ENCODE data around the gene RDM1. TPM values are rescaled to one million over a fixed set of nuclear protein-coding genes. Genes with fewer than 3 reads are reported as not detected.

RDM1 gene
- polyA plus RNA-seq, 1 donor (not counting 4 experiments of a cell fraction or from before 2014, with no cell fraction given) = 1.1 TPM

DNA sequence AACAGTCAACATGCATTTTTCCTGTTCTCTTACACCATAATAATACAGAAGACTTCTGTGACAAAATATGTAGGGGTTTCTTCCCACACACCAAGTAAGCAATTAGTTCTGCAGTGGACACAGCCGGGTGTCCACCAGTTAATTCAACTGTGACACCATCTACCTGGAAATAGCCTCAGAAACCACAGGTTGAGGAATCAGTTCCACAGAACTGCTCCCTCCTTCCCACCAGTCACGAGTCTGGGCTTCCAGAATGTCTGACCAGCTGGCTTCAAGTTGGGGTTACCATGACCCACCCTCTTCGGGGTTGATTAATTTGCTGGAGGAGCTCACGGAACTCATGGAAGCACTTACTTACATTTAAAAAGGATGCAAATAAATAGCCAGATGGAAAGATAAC, 36.8 kb downstream of the RDM1 start:
- Histone ChIP-seq H3K4me1 (ENCODE audit: control insufficient read depth, extremely low read depth, insufficient read depth, low read length) (peaks cover 16% of the 10 kb centered on the region), H3K9me3 (ENCODE audit: control insufficient read depth, low read depth, low read length) (no peaks in the 10 kb centered on the region), H2AFZ (ENCODE audit: control insufficient read depth, low read length) (no peak overlapping the region), H3K27me3 (ENCODE audit: control insufficient read depth, extremely low read depth, insufficient read depth, low read length) (no peaks in the 10 kb centered on the region), H3K4me2 (ENCODE audit: control insufficient read depth, extremely low read depth, insufficient read depth, low read depth, low read length) (no peak overlapping the region), H3K27ac (ENCODE audit: control insufficient read depth, insufficient read depth, low read length) (no peak overlapping the region), H3K4me3 (ENCODE audit: control insufficient read depth in 2 of 3, extremely low read depth in 1 of 3, insufficient read depth in 2 of 3, low read depth in 1 of 3, low read length in 3 of 3) (no peak overlapping the region), H3K9ac (ENCODE audit: control insufficient read depth, extremely low read depth, insufficient read depth, low read length) (no peak overlapping the region), H3K36me3 (ENCODE audit: control insufficient read depth in 2 of 2, extremely low read depth in 1 of 2, insufficient read depth in 2 of 2, low read length in 2 of 2) (no peaks in the 10 kb centered on the region), H4K20me1 (ENCODE audit: control insufficient read depth, extremely low read depth, insufficient read depth, low read length) (no peaks in the 10 kb centered on the region), H3K9me1 (ENCODE audit: control insufficient read depth, extremely low read depth, insufficient read depth, low read length) (no peaks in the 10 kb centered on the region), H3K79me2 (ENCODE audit: control insufficient read depth, insufficient read depth, low read length) (no peaks in the 10 kb centered on the region)
- DNase-seq (ENCODE audit: low read depth, low spot score) (no peak), FAIRE-seq (no peak)
- no peak for TF ChIP-seq EZH2 (IDR thresholded peaks at IDR 0.05; ENCODE audit: low read length)
- TF ChIP-seq, protein P1, sequence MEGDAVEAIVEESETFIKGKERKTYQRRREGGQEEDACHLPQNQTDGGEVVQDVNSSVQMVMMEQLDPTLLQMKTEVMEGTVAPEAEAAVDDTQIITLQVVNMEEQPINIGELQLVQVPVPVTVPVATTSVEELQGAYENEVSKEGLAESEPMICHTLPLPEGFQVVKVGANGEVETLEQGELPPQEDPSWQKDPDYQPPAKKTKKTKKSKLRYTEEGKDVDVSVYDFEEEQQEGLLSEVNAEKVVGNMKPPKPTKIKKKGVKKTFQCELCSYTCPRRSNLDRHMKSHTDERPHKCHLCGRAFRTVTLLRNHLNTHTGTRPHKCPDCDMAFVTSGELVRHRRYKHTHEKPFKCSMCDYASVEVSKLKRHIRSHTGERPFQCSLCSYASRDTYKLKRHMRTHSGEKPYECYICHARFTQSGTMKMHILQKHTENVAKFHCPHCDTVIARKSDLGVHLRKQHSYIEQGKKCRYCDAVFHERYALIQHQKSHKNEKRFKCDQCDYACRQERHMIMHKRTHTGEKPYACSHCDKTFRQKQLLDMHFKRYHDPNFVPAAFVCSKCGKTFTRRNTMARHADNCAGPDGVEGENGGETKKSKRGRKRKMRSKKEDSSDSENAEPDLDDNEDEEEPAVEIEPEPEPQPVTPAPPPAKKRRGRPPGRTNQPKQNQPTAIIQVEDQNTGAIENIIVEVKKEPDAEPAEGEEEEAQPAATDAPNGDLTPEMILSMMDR (optimal IDR thresholded peaks at IDR 0.05 in 1 of 3, IDR thresholded peaks at IDR 0.05 in 1 of 3, conservative IDR thresholded peaks at IDR 0.05 in 1 of 3; ENCODE audit: extremely low read depth in 1 of 3, insufficient read depth in 2 of 3, low read length in 3 of 3) = no peak
- dilution Hi-C loops (cut with MboI; ENCODE audit: extremely low pct_ligation_motif_present, low sequenced_read_pairs) = no loop called here

DNA sequence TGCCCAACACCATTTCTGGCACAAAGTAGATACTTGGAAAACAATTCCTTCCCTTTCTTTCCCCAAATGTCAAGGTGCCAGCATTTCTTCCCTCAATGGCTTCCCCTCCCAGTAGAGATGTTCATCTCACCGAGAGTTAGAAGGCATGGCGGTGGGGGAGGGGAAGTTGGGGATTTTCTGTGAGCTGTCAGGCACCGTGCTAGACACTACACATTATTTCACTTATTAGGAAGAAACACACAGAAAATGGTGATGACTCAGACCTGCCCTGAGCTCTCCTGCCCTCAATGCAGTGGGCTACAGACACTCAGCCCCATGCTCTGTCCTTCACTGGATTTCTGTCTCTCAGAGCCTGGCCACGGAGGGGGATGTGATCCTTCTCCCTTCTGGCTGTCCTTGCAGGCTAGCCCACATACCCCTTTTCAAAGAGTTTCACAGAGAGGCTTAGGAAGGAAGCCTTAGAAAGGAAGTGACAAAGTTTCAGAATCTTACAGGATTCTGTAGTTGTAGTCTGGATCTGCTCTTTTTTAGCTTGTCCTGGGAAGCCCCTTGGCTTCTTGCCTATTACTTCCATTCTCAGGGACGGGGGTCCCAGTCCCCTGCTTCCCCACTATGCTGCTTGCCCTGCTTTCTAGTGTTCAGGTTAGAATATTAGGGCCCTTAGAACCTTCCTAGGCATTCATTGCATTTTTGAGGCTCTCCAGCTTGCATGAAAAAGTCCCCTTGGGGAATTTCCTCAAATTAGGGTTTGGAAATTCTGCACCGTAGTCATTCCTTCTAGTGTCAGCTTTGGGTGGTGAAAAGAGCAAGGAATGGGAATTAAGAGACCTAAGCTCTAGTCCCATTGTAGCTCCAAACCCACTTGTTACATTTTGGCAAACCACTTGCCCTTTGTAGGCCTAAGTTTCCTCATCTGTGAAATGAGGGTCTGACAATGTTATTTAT, 38.2 kb downstream of the RDM1 start:
- Histone ChIP-seq H3K9ac (ENCODE audit: control insufficient read depth, extremely low read depth, insufficient read depth, low read length) (no peak overlapping the region), H2AFZ (ENCODE audit: control insufficient read depth, low read length) (no peak overlapping the region), H3K4me3 (ENCODE audit: control insufficient read depth in 2 of 3, extremely low read depth in 1 of 3, insufficient read depth in 2 of 3, low read depth in 1 of 3, low read length in 3 of 3) (no peak overlapping the region), H3K79me2 (ENCODE audit: control insufficient read depth, insufficient read depth, low read length) (no peaks in the 10 kb centered on the region), H3K9me1 (ENCODE audit: control insufficient read depth, extremely low read depth, insufficient read depth, low read length) (no peaks in the 10 kb centered on the region), H3K27ac (ENCODE audit: control insufficient read depth, insufficient read depth, low read length) (no peak overlapping the region), H3K36me3 (ENCODE audit: control insufficient read depth in 2 of 2, extremely low read depth in 1 of 2, insufficient read depth in 2 of 2, low read length in 2 of 2) (no peaks in the 10 kb centered on the region), H4K20me1 (ENCODE audit: control insufficient read depth, extremely low read depth, insufficient read depth, low read length) (no peaks in the 10 kb centered on the region), H3K9me3 (ENCODE audit: control insufficient read depth, low read depth, low read length) (no peaks in the 10 kb centered on the region), H3K27me3 (ENCODE audit: control insufficient read depth, extremely low read depth, insufficient read depth, low read length) (no peaks in the 10 kb centered on the region), H3K4me2 (ENCODE audit: control insufficient read depth, extremely low read depth, insufficient read depth, low read depth, low read length) (no peak overlapping the region), H3K4me1 (ENCODE audit: control insufficient read depth, extremely low read depth, insufficient read depth, low read length) (peaks cover 7% of the 10 kb centered on the region)
- FAIRE-seq = no peak
- DNase-seq (ENCODE audit: low read depth, low spot score) = no peak
- dilution Hi-C loops (cut with MboI; ENCODE audit: extremely low pct_ligation_motif_present, low sequenced_read_pairs) = no loop called here
- no peak for TF ChIP-seq EZH2 (IDR thresholded peaks at IDR 0.05; ENCODE audit: low read length)
- TF ChIP-seq, protein P1 (optimal IDR thresholded peaks at IDR 0.05 in 1 of 3, IDR thresholded peaks at IDR 0.05 in 1 of 3, conservative IDR thresholded peaks at IDR 0.05 in 1 of 3; ENCODE audit: extremely low read depth in 1 of 3, insufficient read depth in 2 of 3, low read length in 3 of 3) = no peak
